GM12878 (cell line): ENCODE measurements around the gene MRTFA. TPM values are rescaled to one million over a fixed set of nuclear protein-coding genes. Genes with fewer than 3 reads are reported as not detected.

Experiments
- BCL11A ChIP-seq: IDR thresholded peaks from 2 replicates; pipeline ENCODE4 v1.6.1; 2011; ENCODE audit warnings: low read depth, low read length
- CBFB ChIP-seq: IDR thresholded peaks from 2 replicates; pipeline ENCODE4 v1.6.1; 2016; ENCODE audit warnings: antibody characterized with exemption, low read depth
- CEBPB ChIP-seq, 2 experiments: fragments of 150-350 bp in 1 of 2; IDR thresholded peaks; 2 replicates each; pipeline ENCODE4 v1.6.1; 2012 to 2014; ENCODE audit warnings: low read depth in 2 of 2, low read length in 2 of 2, borderline replicate concordance in 1 of 2, inconsistent platforms in 1 of 2
- ETV6 ChIP-seq, 2 experiments: fragments of 450-650 bp in 1 of 2; IDR thresholded peaks in 1 of 2; conservative IDR thresholded peaks in 1 of 2; 2 replicates each; pipeline ENCODE4 v1.6.1; 2014; ENCODE audit warnings: antibody characterized with exemption in 1 of 2, borderline replicate concordance in 1 of 2, low read depth in 1 of 2, mild to moderate bottlenecking in 1 of 2, moderate library complexity in 1 of 2
- KDM1A ChIP-seq: fragments of 200-600 bp; sonication (generic); IDR thresholded peaks from 2 replicates; pipeline ENCODE4 v1.6.1; 2016; ENCODE audit warnings: borderline replicate concordance
- NR2C2 ChIP-seq: IDR thresholded peaks from 2 replicates; pipeline ENCODE4 v1.6.1; 2011; ENCODE audit warnings: borderline replicate concordance, low read depth; ENCODE audit not compliant: control insufficient read depth, insufficient read length
- NRF1 ChIP-seq: conservative IDR thresholded peaks from 2 replicates; pipeline ENCODE4 v1.6.1; 2011; ENCODE audit warnings: mild to moderate bottlenecking, low read depth, low read length, improper control_type of control experiment
- SIN3A ChIP-seq: IDR thresholded peaks from 2 replicates; pipeline ENCODE4 v1.6.1; 2012; ENCODE audit warnings: low read depth, low read length, improper control_type of control experiment
- polyA plus RNA-seq, 11 experiments: library from polyadenylated mRNA; depleted of rRNA in 4 of 11; unstranded in 6 of 11; stranded (reverse) in 5 of 11; fragments of >200 nt; fragmentation: Nextera tagmentation in 4 of 11; fragmentation: Illumina TruSeq in 1 of 11; extraction: Ambion mirVana in 4 of 11; extraction: Trizol in 1 of 11; gene quantifications; 1 replicate in 1 of 11; 2 replicates in 10 of 11; pipeline versions ENCODE4 v1.2.1 to v1.2.3, GENCODE V29; 2011 to 2016; ENCODE audit warnings: inconsistent platforms in 2 of 11, missing spikeins in 2 of 11, low read depth in 1 of 11
- total RNA-seq, 4 experiments: library from RNA; depleted of rRNA in 3 of 4; stranded (reverse); fragments of >200 nt in 3 of 4; fragmentation: Illumina TruSeq in 1 of 4; extraction: Trizol in 1 of 4; gene quantifications; 2 replicates each; pipeline versions ENCODE4 v1.2.1 to v1.2.3, GENCODE V29; 2013 to 2021
- TF ChIP-seq, protein P1 (sequence below): fragments of 450-650 bp; IDR thresholded peaks from 2 replicates; pipeline ENCODE4 v1.6.1; 2017; ENCODE audit warnings: mild to moderate bottlenecking, moderate library complexity
- TF ChIP-seq, protein P2 (sequence below): fragments of 450-650 bp; IDR thresholded peaks from 2 replicates; pipeline ENCODE4 v1.6.1; 2017; ENCODE audit warnings: mild to moderate bottlenecking, moderate library complexity
- TF ChIP-seq, protein P3 (sequence below): IDR thresholded peaks from 2 replicates; pipeline ENCODE4 v1.6.1; 2011; ENCODE audit warnings: low read depth, mild to moderate bottlenecking, low read length, moderate library complexity, borderline replicate concordance; ENCODE audit errors: extremely low read depth

MRTFA gene
- total and polyA plus RNA-seq, 10 of the 15 experiments (the other 5 are each of a cell fraction or from before 2014, with no cell fraction given) = 2.0 to 63.9 (median 17.9) TPM

DNA sequence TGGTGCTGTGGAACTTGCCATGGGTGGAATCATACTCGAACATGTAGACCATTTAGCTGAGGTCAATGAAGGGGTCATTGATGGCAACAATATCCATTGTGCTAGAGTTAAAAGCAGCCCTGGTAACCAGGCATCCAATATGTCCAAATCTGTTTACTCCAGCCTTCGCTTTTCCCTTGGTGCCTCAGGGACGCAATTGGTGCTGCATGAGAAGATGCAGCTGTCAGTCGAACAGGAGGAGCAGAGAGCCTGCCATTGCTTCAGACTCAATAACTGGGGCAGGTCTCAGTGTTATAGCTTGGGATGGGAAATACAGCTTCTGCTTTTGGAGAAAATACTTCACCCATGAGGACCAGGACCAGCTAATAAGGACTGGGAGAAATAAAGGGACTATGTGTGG is 37.8 kb upstream of the MRTFA start (continued):
- TF ChIP-seq ETV6 (conservative IDR thresholded peaks at IDR 0.05 in 1 of 2, IDR thresholded peaks at IDR 0.05 in 1 of 2; ENCODE audit: borderline replicate concordance in 1 of 2, low read depth in 1 of 2) (no peak), KDM1A (no peak), NR2C2 (no peak), CEBPB (IDR thresholded peaks at IDR 0.05; ENCODE audit: borderline replicate concordance in 1 of 2, low read depth in 2 of 2, low read length in 2 of 2) (no peak), SIN3A (no peak), BCL11A (no peak), CBFB (no peak), NRF1 (no peak)
- TF ChIP-seq, protein P1, sequence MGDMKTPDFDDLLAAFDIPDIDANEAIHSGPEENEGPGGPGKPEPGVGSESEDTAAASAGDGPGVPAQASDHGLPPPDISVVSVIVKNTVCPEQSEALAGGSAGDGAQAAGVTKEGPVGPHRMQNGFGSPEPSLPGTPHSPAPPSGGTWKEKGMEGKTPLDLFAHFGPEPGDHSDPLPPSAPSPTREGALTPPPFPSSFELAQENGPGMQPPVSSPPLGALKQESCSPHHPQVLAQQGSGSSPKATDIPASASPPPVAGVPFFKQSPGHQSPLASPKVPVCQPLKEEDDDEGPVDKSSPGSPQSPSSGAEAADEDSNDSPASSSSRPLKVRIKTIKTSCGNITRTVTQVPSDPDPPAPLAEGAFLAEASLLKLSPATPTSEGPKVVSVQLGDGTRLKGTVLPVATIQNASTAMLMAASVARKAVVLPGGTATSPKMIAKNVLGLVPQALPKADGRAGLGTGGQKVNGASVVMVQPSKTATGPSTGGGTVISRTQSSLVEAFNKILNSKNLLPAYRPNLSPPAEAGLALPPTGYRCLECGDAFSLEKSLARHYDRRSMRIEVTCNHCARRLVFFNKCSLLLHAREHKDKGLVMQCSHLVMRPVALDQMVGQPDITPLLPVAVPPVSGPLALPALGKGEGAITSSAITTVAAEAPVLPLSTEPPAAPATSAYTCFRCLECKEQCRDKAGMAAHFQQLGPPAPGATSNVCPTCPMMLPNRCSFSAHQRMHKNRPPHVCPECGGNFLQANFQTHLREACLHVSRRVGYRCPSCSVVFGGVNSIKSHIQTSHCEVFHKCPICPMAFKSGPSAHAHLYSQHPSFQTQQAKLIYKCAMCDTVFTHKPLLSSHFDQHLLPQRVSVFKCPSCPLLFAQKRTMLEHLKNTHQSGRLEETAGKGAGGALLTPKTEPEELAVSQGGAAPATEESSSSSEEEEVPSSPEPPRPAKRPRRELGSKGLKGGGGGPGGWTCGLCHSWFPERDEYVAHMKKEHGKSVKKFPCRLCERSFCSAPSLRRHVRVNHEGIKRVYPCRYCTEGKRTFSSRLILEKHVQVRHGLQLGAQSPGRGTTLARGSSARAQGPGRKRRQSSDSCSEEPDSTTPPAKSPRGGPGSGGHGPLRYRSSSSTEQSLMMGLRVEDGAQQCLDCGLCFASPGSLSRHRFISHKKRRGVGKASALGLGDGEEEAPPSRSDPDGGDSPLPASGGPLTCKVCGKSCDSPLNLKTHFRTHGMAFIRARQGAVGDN = no peak
- TF ChIP-seq, protein P2, sequence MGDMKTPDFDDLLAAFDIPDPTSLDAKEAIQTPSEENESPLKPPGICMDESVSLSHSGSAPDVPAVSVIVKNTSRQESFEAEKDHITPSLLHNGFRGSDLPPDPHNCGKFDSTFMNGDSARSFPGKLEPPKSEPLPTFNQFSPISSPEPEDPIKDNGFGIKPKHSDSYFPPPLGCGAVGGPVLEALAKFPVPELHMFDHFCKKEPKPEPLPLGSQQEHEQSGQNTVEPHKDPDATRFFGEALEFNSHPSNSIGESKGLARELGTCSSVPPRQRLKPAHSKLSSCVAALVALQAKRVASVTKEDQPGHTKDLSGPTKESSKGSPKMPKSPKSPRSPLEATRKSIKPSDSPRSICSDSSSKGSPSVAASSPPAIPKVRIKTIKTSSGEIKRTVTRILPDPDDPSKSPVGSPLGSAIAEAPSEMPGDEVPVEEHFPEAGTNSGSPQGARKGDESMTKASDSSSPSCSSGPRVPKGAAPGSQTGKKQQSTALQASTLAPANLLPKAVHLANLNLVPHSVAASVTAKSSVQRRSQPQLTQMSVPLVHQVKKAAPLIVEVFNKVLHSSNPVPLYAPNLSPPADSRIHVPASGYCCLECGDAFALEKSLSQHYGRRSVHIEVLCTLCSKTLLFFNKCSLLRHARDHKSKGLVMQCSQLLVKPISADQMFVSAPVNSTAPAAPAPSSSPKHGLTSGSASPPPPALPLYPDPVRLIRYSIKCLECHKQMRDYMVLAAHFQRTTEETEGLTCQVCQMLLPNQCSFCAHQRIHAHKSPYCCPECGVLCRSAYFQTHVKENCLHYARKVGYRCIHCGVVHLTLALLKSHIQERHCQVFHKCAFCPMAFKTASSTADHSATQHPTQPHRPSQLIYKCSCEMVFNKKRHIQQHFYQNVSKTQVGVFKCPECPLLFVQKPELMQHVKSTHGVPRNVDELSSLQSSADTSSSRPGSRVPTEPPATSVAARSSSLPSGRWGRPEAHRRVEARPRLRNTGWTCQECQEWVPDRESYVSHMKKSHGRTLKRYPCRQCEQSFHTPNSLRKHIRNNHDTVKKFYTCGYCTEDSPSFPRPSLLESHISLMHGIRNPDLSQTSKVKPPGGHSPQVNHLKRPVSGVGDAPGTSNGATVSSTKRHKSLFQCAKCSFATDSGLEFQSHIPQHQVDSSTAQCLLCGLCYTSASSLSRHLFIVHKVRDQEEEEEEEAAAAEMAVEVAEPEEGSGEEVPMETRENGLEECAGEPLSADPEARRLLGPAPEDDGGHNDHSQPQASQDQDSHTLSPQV = no peak
- TF ChIP-seq, protein P3, sequence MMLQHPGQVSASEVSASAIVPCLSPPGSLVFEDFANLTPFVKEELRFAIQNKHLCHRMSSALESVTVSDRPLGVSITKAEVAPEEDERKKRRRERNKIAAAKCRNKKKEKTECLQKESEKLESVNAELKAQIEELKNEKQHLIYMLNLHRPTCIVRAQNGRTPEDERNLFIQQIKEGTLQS = no peak
